Hematopoietic multipotent progenitor cell (in vitro differentiated cells): ENCODE measurements around the gene HMBS. TPM values are rescaled to one million over a fixed set of nuclear protein-coding genes. Genes with fewer than 3 reads are reported as not detected.
"Not testable (repeated sequence)": the region's sequence is repeated elsewhere in the genome, so short reads cannot be mapped to it uniquely, and the experiment has no call there.

Source experiments
- DNase-seq, 3 donors: peaks; one replicate each; pipeline ENCODE4 v3.0.0-alpha.2; 2011 to 2015; ENCODE audit warnings: low read depth in 2 of 3, low spot score in 2 of 3
- total RNA-seq: library from RNA; depleted of rRNA; stranded (reverse); fragments of >200 nt; gene quantifications from one replicate; pipeline ENCODE4 v1.2.3, GENCODE V29; 2012

HMBS gene
- total RNA-seq, 1 donor, result 9.2 TPM

DNA sequence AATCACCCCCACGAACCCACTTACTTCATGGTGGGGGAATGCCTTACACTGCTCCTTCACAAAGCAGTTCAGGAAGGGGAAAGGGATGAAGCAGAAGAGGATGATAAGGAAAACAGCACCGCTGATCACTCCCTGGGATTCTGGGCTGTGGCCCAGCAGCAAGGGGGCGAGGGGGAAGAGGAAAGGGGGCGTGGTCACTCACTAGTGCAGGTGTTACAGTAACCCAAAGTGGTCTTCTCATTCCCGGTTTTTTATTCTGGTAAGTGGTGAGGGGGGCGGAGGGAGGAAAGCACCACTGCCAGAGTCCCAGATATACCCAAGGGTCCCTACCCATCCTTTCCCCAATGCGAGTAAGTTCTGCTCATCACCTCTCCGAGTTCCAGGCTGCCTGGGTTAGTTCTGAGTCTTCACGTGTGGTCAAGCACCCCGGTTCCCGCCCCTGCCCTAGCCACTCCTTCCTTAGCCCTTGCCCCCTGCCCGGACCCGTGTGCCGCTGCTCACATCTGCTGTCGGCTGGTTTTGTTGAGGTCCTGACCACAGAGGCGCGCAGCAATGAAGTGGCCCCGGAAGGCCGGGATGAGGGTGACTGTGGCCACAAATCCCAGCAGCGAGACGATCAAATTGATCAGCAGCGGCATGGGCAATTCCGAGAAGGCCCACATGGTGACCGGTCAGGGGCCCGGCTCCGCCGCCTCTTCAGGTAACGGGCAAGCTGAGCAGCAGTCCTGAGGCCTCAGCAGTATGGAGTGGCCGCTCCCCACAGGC, 16.5 kb downstream of the HMBS start:
- no peak for DNase-seq

DNA sequence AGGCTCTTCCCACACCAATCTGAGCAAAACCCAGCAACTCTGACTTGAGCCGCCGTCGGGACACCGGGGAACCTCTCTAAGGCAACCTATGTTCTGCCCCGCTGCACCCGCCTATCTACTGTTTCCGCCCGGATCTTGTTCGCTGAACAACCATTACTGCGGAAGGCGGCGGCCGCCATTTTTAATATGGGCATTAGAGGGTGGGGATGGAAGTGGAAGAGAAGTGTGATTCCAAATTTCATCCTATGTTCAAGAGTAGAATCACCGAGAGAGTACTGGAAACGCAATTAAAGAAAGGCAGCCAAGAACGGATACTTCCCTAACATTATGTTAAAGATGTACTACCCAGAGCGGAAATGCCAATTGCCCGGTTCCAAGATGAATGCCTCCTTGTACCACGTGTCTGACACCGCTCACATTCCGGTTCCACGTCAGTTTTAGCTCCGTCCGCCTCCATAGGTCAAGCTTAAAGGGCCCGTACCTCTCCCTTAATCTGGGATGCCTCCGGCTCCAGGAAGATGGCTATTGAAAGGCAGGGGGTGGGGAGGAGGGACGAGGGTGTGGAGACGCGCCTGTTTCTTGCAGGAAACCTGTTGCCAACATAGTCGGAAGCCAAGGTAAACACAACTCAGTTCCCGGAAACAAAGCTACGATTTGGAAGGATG, 17.2 kb downstream of the HMBS start, which contains the start of gene DPAGT1:
Gene DPAGT1 (minus strand): TSS at position 95 of the 665 bp plus-strand sequence. CDS start 198 bp downstream, outside the sequence.
- DNase-seq, result peak; percentile 75 to 91 (median 88)

DNA sequence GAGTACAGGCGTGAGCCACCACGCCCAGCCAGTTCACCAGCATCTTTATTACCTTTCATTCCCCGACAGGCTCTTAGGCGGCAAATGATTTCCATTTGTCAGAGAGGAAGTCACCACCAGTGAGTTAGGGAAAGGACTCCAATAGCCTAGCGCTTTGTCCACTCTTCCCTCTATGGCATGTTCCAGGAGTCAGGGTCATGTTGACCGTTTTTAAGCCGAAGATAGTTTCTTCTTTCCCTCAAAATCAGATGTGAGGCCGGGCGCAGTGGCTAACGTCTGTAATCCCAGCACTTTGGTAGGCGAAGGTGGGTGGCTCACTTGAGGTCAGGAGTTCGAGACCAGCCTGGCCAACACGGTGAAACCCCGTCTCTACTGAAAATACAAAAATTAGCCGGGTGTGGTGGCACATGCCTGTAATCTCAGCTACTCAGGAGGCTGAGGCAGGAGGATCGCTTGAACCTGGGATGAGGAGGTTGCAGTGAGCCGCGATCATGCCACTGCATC, 18.5 kb downstream of the HMBS start:
- DNase-seq, result not testable (repeated sequence)

DNA sequence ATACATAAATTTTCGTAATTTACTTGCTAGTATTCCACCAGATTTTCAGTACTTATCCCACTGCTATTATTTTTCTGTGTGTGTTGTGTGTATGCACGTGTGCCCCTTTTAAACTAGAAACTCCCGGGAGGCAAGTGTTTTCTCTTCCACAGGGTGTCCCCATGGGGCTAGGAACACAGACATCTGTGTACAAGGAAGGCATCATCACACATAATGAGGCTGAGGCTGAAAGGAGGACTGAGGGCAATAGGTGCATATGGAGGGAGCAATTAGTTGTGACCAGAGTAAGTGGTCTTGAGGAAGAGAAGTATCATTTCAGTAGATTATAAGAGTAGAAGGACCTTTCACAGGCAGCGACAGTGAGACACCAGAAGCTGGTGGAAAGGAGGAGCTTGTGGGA, 19.1 kb downstream of the HMBS start:
- no peak for DNase-seq

DNA sequence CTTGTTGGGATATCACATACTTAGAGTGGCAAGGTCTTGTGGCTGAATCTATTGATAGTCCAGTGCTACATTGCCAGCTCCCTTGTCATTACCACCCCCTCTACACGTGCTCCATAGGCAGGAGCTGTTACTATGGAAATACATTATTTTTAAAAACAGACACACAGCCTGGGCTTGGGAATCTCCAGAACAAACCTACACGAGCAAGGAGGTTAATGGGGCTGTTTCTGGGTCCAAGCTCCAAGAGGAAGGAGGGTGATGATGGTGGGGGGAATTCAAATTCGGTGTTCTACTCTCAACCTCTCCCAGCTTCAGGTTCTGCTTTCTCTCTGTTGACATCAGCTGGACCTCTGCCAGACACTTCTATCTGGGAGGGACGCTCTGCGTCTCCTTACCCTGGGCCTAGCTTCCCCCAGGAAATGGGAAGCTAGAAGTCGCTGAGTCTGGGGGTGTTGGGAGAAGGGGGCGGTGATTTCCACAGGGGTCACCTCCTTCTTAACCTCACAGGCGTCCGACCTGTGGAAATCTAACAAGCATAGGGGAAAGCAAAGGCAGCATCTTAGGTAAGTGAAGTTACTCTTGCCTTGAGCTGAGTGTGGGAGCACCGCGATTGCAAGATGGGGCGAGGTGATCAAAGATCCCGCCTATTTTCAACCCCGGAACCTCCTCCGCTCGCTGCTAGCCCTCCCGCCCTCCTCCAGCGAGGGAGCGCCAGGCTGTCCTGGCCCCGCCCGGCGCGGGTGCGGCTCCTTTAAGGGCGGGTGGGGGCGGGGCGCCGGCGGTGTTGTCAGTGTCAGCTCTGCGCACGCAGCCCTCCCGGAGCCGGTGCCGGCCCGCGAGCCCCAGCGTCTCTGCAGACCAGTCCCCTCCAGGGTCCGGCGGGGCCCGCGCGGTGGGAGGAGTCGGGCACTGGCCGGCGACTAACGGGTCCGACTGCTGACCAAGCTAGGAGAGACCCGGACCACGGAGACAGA, 22.2 kb downstream of the HMBS start, which contains the start of gene C2CD2L:
Gene C2CD2L (plus strand): TSS at position 781 of the 974 bp plus-strand sequence. CDS start 398 bp downstream, outside the sequence.
- peak; percentile 75 to 85 (median 82) for DNase-seq

DNA sequence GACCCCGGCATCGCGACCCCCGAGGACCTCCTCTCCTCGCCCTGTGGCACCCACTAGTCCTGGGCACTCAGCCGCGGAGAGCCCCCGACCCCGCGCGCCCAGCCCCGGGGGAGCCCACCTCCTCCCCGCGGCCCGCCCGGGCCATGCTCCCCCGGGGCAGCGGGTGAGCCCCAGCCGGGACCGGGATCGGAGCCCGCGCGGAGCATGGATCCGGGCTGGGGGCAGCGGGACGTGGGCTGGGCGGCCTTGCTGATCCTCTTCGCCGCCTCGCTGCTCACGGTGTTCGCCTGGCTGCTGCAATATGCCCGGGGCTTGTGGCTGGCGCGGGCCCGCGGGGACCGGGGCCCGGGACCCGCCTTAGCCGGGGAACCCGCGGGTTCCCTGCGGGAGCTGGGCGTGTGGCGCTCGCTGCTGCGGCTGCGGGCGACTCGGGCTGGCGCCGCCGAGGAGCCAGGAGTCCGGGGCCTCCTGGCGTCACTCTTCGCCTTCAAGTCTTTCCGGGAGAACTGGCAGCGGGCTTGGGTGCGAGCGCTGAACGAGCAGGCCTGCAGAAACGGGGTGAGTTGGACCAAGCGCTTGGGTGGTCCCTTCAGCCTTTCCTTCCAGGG, 23.0 kb downstream of the HMBS start:
- no peak for DNase-seq

DNA sequence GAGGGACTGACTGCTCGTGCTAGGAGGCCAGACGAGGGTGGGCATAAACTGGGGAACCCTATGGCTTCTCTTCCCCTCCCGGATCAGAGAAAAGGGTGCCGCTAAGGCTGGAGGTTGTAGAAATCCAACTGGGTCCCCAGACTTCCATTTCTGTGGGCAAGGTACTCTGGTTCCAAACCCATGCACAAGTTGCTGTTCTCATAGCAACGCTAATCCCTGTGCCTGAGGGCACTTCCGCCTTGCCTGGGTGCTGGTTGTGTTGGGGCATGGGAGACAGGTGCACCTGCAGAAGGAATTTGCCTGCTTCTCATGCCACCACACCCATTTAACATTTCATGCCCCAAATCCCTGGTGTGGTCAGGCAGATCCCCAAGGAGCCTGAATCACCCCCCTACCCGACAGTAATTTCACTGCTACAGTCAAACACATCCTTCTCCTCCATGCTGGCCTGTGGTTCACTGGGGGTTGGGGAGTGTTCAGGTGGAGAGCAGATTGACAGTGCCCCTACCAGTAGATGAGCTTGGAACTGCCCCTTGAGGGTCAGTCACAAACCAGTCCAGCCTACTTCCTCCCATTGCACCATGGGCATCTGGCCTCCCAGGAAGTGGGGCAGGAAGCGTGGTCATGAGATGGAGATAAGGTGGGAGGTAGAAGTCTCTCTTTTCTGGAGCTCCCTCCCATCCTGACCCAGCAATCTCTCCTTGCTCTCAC, 23.6 kb downstream of the HMBS start:
- no peak for DNase-seq

DNA sequence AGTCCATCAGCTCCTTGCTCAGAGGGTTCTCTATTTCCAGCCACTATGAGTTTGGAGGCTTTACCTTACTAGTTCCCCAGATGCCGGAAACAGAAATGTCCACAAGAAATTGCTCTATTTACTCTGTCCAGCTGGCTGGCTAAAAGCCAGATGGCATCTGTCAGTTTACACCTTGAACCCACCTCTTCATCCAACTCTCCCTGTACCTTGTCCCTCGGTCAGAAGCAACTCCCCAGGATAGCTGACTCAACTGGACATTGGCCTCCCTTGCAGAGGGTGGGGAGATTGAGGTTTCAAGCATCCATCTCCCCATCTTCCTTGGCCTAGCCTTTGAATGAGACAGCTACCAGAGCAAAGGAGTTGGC, 24.2 kb downstream of the HMBS start:
- DNase-seq, result no peak

DNA sequence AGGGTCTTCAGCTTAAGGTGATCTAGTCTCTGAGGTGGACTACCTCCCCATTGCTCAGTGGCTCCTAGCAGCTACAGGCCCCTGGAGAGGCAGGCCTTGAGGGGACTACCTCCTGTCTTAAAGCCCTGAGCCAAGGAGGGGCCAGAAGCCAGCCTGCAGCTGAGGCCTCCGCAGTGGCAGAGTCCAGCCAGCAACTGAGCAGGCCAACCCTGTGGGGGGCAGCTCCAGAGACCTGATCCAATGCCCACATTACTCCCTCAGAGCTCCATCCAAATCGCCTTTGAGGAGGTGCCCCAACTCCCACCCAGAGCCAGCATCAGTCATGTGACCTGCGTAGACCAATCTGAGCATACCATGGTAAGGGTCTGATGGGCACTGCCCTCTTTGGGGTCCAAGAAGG, 25.2 kb downstream of the HMBS start:
- DNase-seq, result no peak

DNA sequence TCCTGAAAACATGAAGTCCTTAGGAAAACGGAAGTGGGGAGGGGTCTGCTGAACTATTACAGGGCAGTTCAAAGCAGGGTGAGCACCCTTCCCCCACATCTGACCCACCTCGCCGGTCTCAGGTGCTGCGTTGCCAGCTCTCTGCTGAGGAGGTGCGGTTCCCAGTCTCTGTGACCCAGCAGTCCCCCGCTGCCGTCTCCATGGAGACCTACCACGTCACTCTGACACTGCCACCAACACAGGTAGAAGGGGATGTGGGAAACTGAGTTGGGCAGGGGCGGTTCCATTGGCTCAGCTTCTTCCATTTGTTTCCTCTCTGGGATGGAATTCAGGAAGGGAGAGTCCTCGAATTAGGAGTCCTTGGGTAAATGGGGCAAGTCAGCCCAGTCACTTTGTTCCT, 25.8 kb downstream of the HMBS start:
- DNase-seq, result no peak

DNA sequence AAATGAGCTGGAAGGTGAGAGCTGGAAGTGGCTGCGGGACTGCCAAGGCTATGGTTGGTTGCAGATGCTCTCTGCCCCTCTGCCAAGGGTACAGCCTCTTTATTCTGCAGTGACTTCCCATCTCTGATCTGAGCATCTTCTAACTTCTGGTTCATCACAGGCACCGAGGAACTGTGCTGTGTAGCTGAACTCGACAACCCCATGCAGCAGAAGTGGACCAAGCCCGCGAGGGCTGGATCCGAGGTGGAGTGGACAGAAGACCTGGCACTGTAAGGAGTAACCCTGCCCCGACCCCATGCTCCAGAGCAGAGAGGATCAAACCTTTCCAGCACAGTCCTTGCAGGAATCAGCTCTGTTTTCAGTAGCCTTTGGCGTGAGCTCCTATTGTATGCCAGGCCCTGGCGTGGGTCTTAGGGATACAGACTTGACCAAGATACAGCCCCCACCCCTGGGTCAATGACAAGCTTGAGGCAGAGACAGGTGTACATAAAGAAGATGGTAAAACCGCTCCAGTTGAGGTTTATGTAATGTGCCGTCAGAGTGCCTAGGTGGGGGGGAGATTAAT, 26.8 kb downstream of the HMBS start:
- no peak for DNase-seq

DNA sequence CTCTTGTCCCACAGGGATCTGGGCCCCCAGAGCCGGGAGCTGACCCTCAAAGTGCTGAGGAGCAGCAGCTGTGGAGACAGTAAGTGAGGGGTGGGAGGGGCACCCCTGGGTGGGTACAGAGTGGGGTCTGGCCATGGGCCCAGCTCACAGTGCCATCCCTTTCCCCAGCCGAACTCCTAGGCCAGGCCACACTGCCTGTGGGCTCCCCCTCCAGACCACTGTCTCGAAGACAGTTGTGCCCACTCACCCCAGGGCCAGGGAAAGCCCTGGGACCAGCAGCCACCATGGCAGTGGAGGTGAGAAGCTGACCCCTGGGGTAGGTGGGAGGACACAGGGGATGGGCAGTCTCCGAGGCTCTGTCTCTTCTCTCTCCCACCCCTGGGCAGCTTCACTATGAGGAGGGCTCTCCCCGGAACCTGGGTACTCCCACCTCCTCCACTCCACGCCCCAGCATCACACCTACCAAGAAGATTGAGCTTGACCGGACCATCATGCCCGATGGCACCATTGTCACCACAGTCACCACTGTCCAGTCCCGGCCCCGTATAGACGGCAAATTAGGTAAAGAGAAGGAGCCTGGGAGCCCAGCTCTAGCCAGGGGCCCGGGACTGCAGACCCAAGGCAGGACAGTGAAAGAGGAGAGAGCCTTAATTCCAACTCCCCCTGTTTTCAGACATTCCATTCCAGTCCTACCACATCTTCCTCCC, 27.8 kb downstream of the HMBS start:
- no peak for DNase-seq

DNA sequence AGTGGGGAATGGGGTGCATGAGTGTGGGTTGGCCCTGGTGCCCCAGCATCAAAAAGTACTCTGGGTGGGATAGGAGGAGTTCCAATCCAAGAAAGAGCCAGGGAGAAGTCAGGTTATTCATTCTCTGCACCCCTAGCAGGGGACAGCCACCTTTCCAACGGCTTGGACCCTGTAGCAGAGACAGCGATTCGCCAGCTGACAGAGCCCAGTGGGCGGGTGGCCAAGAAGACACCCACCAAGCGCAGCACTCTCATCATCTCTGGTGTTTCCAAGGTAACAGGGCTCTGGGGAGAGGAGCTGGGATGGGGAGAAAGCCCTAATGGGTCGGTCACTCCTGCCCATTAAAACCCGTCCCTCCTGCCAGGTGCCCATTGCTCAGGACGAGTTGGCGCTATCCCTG, 29.0 kb downstream of the HMBS start:
- no peak for DNase-seq

DNA sequence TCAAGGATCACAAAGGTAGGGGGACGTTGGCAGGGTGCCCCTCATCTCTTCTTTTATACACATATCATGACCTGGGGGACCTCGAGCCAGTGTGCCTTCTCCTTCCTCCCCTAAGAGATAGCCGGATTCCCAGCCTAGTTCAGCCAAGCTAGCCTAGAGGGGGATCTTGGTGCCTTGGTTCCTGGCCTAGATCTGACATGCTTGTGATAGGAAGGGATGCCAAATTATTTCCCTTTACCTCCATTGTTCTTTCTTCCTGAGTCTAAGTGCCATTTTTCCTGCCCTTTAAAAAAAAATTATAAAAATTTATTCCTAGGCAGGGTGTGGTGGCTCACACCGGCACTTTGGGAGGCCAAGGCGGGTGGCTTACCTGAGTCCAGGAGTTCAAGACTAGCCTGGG, 29.7 kb downstream of the HMBS start:
- no peak for DNase-seq

DNA sequence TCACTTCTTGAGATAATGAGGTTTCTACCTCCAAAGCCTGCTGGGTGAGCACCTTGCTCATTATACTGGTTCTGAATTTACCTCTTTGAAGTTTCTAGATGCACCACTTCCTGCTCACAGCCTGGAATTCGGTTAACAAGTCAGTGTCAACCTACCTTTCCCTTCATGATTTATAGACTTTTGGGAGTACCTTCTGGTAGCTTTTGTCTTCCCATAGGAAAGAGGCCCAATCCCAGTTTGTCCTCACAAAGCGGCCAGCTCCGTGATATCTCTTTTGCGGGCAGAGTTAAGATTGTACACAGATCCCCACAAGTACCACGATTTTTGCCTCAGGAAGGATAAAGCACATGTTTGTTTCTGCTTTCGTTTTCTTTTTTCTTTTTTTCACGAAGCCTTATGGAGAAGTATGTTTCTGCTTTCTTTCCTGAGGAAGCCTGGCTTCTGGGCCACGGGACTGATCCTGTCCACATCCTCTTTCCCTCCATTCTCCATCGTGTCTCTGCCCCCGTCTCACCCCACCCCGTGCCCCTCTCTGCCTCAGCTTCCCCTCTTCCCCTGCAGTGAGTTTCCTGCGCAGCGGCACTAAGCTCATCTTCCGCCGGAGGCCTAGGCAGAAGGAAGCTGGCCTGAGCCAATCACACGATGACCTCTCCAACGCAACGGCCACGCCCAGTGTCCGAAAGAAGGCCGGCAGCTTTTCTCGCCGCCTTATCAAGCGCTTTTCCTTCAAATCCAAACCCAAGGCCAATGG, 31.0 kb downstream of the HMBS start:
- DNase-seq, result no peak

DNA sequence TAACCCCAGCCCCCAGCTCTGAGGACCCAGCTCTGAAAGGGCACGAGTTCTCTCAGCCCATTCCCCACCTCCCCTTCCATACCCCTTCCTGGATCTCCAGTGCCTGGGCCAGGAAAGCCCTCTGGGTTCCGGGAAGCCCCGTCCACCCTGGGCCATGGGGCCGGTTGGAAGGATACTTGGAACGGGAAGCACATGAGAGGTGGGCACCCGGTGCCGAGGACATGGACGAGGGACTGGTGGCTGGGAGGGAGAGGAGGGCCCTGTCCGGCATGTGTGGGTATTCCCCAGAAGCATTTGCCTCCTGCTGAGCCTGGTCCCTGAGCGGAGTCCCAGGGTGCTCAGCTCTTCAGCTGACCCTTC, 31.5 kb downstream of the HMBS start:
- no peak for DNase-seq

DNA sequence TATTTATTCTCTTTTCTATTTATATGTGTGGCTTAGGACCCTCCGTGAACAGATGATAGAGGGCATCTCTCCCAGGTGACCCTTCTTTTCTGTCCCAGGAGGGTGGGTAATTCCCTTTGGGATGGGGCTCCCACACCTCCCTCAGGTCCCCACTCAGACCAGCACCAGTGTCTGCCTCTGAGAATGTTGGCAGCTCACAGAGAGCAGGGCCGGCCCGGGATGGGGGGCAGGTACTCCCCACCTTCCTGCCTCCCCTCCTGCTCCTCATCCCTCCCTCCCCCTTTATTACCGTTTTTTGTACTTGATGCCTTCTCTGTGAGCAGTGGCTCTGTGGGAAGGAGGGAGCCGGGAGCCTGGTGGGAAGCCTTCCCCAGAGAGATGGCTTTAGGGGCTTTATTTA, 31.9 kb downstream of the HMBS start:
- no peak for DNase-seq

DNA sequence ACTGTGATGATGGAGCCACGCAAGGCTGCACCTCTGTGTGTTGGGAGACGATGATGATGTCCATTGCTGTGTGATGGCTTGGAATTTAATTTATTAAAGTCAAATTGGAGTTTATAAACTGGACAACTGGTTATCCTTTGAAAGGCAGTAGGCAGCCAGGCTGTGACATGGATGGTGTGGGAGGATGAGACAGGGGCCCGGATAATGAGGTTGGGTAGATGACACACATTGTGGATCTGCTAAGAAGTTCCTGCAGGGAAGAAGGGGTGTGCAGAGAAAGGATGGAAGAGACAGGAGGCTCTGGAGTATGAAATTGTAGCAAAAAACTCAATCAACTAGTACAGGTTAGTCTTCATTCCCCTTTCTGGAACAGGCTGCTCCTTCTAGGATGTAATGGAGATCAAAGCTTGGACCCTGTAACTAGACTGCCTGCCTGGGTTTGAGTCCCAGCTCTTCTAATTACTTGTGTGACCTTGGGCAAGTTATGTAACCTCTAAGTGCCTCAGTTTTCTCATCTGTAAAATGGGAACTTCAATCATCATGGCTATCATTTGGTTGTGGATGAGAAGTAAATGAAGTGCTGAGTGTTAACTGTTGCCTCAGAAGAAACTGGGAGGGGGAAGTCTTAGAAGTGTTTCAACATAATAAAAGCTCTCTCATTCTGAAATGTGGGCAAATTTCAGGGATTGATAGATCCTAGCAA, 32.5 kb downstream of the HMBS start:
- no peak for DNase-seq
